Calu3 (cell line): ENCODE results near the gene DUS2. TPM values are rescaled to one million over a fixed set of nuclear protein-coding genes. Genes with fewer than 3 reads are reported as not detected.
A peak's percentile ranks its signal among the peaks of the same experiment; 100 is the strongest.
"Not testable (repeated sequence)": the region's sequence is repeated elsewhere in the genome, so short reads cannot be mapped to it uniquely, and the experiment has no call there.

Experiments used
- BruUV-seq: library from RNA; stranded (reverse); fragments of 400-500 nt; replicated peaks from 2 replicates; lab custom pipeline; 2021; lab: Mats Ljungman, UMichigan
- CTCF ChIA-PET: fragments of 300-600 bp; sonication (Branson Sonifier 250); formaldehyde crosslinking; loops from one replicate; lab custom pipeline; 2022; ENCODE audit warnings: antibody characterized with exemption; lab: Charles Lee
- DNase-seq: peaks from one replicate; pipeline ENCODE4 v3.0.0; 2022
- H3K27ac Mint-ChIP-seq: one replicate; pipeline ENCODE4 v1.8.0; 2022; ENCODE audit warnings: mixed read lengths; ENCODE audit not compliant: unreplicated experiment
- H3K27me3 Mint-ChIP-seq: one replicate; pipeline ENCODE4 v1.8.0; 2022; ENCODE audit warnings: mixed read lengths; ENCODE audit not compliant: unreplicated experiment
- H3K36me3 Mint-ChIP-seq: one replicate; pipeline ENCODE4 v1.8.0; 2022; ENCODE audit warnings: mild to moderate bottlenecking, moderate library complexity, mixed read lengths; ENCODE audit not compliant: insufficient read depth, unreplicated experiment
- H3K4me1 Mint-ChIP-seq: one replicate; pipeline ENCODE4 v1.8.0; 2022; ENCODE audit warnings: mild to moderate bottlenecking, low read depth, mixed read lengths; ENCODE audit not compliant: unreplicated experiment
- H3K4me3 Mint-ChIP-seq: one replicate; pipeline ENCODE4 v1.8.0; 2022; ENCODE audit warnings: mild to moderate bottlenecking, low read depth, moderate library complexity, mixed read lengths; ENCODE audit not compliant: unreplicated experiment
- H3K9me3 Mint-ChIP-seq: one replicate; pipeline ENCODE4 v1.8.0; 2022; ENCODE audit warnings: low read depth, mixed read lengths; ENCODE audit not compliant: unreplicated experiment
- intact Hi-C: fragments of 100-400 bp; cut with micrococcal nuclease; formaldehyde crosslinking; loops from one replicate; pipeline ENCODE4 v1.10.0; 2022; ENCODE audit not compliant: unreplicated experiment
- total RNA-seq: library from RNA; stranded (reverse); gene quantifications from 2 replicates; pipeline ENCODE4 v1.2.3, GENCODE V29; 2022
- TF ChIP-seq, protein P1 (sequence below): fragments of 200-600 bp; IDR thresholded peaks from one replicate; pipeline ENCODE4 v1.8.0; 2022; ENCODE audit warnings: antibody characterized with exemption; ENCODE audit not compliant: unreplicated experiment

DUS2 gene
- total RNA-seq, 1 experiment from 2014 or later: 33.5 TPM

DNA sequence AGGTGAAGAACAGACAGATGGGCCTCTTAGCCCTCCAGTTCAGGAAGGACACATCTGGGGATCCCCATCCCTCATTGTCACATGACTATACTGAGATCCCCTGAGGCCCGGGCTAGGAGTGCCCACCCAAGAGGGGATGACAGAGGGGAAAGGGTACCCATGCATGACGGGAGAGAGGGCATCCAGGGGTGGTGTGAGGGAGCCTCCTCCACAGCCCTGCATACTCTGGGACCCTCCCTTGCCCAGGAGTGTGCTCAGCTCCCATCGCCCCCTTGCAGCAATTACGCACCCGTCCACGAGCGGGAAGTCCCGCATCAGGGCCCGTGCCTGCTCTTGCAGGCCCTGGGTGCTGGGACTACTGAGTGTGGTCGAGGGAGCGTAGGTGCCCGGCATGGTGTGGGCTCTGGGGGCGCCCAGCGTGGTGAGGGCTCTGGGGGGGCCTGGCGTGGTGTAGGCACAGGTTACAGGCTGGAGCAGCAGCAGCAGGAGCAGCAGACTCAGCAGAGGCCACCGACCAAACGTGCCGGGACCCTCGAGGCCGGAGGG is 30.4 kb upstream of the DUS2 start:
- Mint-ChIP-seq H3K36me3 (no peaks in the 10 kb centered on the region), H3K27ac (no peak overlapping the region), H3K9me3 (no peaks in the 10 kb centered on the region), H3K4me1 (peaks cover 6% of the 10 kb centered on the region), H3K27me3 (peaks cover 30% of the 10 kb centered on the region), H3K4me3 (peak overlapping the region; percentile 51)
- no TSS peak for BruUV-seq
- intact Hi-C loops: loop anchor here (1.0 to 10.0 kb wide), 2 partner anchors 48 to 232 kb away; no protein-coding TSS in a partner anchor
- no peak for DNase-seq
- TF ChIP-seq, protein P1, sequence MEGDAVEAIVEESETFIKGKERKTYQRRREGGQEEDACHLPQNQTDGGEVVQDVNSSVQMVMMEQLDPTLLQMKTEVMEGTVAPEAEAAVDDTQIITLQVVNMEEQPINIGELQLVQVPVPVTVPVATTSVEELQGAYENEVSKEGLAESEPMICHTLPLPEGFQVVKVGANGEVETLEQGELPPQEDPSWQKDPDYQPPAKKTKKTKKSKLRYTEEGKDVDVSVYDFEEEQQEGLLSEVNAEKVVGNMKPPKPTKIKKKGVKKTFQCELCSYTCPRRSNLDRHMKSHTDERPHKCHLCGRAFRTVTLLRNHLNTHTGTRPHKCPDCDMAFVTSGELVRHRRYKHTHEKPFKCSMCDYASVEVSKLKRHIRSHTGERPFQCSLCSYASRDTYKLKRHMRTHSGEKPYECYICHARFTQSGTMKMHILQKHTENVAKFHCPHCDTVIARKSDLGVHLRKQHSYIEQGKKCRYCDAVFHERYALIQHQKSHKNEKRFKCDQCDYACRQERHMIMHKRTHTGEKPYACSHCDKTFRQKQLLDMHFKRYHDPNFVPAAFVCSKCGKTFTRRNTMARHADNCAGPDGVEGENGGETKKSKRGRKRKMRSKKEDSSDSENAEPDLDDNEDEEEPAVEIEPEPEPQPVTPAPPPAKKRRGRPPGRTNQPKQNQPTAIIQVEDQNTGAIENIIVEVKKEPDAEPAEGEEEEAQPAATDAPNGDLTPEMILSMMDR: no peak
- CTCF ChIA-PET: no interaction called here

DNA sequence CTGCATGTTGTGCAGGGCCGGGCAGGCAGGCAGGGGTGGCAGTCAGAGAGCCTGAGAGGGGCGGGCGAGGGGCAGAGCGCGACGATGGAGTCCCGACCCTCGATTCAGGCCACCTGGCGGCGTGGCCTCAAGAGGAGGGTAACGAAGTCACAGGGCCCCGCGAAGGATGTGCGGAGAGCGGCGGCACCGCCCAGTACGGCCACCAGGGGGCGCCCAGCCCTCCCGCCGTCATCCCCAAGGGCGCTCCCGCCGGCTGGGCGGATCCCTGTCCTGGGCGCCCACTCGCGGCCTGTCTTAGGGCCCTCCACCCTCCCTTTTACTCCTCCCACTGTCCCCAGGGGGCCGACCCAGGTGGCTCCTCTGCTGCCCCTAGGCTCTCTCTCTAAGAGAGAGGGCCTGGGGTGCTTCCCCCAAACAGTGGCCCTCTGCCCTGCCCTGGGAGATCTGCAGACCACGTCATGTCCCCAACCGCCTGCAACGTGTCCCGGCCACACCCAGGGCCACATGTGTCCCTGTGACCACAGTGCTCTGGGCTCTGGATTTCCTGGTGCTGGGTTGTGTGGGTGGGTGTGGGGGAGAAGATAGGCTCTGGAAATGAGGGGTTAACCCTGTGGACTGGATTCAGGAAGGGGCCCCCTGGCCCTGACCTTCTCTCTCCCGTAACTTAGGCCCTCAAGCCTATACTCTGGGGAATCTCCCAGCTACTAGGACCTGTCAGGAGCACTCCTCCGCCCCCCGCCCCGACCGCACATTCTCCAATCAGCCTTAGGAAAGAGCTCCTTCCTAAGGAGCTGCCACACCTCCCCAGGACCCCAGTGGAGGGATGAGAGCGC is 29.7 kb upstream of the DUS2 start:
- no TSS peak for BruUV-seq
- peak overlapping the region; percentile 42 for H3K27ac Mint-ChIP-seq
- intact Hi-C loops: loop anchor here (1.0 to 10.0 kb wide), 2 partner anchors 47 to 231 kb away; no protein-coding TSS in a partner anchor
- TF ChIP-seq, protein P1: peak; percentile 99
- CTCF ChIA-PET: interaction anchor here (0.6 to 1.0 kb wide), 5 partner anchors 11 to 208 kb away, joined by 3 to 12 read pairs (median 5); no protein-coding TSS in a partner anchor
- H3K9me3 Mint-ChIP-seq: no peaks in the 10 kb centered on the region
- H3K27me3 Mint-ChIP-seq: peaks cover 23% of the 10 kb centered on the region
- peak overlapping the region; percentile 51 for H3K4me3 Mint-ChIP-seq
- DNase-seq: peak; percentile 85
- H3K4me1 Mint-ChIP-seq: peaks cover 6% of the 10 kb centered on the region
- H3K36me3 Mint-ChIP-seq: no peaks in the 10 kb centered on the region

- not testable (repeated sequence) for BruUV-seq, H3K9me3 Mint-ChIP-seq, H3K4me3 Mint-ChIP-seq, H3K36me3 Mint-ChIP-seq, H3K4me1 Mint-ChIP-seq, DNase-seq
- CTCF ChIA-PET: interaction anchor here (0.6 to 1.0 kb wide), 5 partner anchors 11 to 207 kb away, joined by 3 to 12 read pairs (median 5); no protein-coding TSS in a partner anchor
- Mint-ChIP-seq H3K27ac (peak overlapping the region; percentile 42), H3K27me3 (peaks cover 17% of the 10 kb centered on the region)
- intact Hi-C loops: loop anchor here (10.0 kb wide), 1 partner anchor 231 kb away; no protein-coding TSS in a partner anchor
Measured at GRCh38 chr16:67994040-67994408, 29.1 kb upstream of the DUS2 start.

- Mint-ChIP-seq H3K4me1 (peaks cover 6% of the 10 kb centered on the region), H3K9me3 (no peaks in the 10 kb centered on the region), H3K27ac (no peak overlapping the region), H3K4me3 (no peak overlapping the region), H3K36me3 (no peaks in the 10 kb centered on the region), H3K27me3 (peaks cover 15% of the 10 kb centered on the region)
- peak; percentile 47 for DNase-seq
- CTCF ChIA-PET: no interaction called here
- BruUV-seq: no TSS peak
- intact Hi-C loops: loop anchor here (10.0 kb wide), 1 partner anchor 229 kb away; no protein-coding TSS in a partner anchor
- TF ChIP-seq, protein P1: no peak
Measured at GRCh38 chr16:67995423-67995822, 27.7 kb upstream of the DUS2 start.
